SK-N-SH (cell line): ENCODE results near the gene VPS13A. TPM values are rescaled to one million over a fixed set of nuclear protein-coding genes. Genes with fewer than 3 reads are reported as not detected.

Source experiments
- CTCF ChIA-PET: fragments of 300-600, 350-600 bp; formaldehyde crosslinking; extraction: SDS; loops from one replicate; lab custom pipeline; 2021; lab: Yijun Ruan, JAX
- POLR2A ChIA-PET: fragments of 350-600 bp; sonication (Branson Sonifier 250); formaldehyde crosslinking; extraction: SDS; loops from one replicate; lab custom pipeline; 2020; ENCODE audit warnings: antibody characterized with exemption, inconsistent platforms; lab: Yijun Ruan, JAX
- DNase-seq: peaks from one replicate; pipeline ENCODE4 v3.0.0; 2012
- H2AFZ ChIP-seq: fragments of 200-600 bp; sonication (generic); 2 replicates; pipeline ENCODE4 v1.8.1; 2016; ENCODE audit warnings: antibody characterized with exemption, mild to moderate bottlenecking, low read depth
- H3F3A ChIP-seq: fragments of 200-600 bp; sonication (generic); replicated peaks from 2 replicates; pipeline ENCODE3; 2016; ENCODE audit warnings: antibody characterized with exemption, mild to moderate bottlenecking; ENCODE audit not compliant: insufficient read depth
- H3K27ac ChIP-seq, 2 experiments: fragments of 200-500 bp in 1 of 2; fragments of 200-600 bp in 1 of 2; sonication (Bioruptor generic) in 1 of 2; sonication (generic), shearing (Covaris generic) in 1 of 2; 2 replicates each; pipeline versions ENCODE4 v1.5.1 to v1.6.1; 2014 to 2016; ENCODE audit warnings: low read depth in 2 of 2, inconsistent platforms in 1 of 2, low read length in 1 of 2, mild to moderate bottlenecking in 1 of 2, mixed read lengths in 1 of 2
- H3K27me3 ChIP-seq: fragments of 200-600 bp; sonication (generic), shearing (Covaris generic); 2 replicates; pipeline ENCODE4 v1.6.1; 2016; ENCODE audit warnings: mixed run types; ENCODE audit not compliant: insufficient read depth
- H3K36me3 ChIP-seq, 2 experiments: fragments of 200-500 bp in 1 of 2; fragments of 200-600 bp in 1 of 2; sonication (Bioruptor generic) in 1 of 2; sonication (generic) in 1 of 2; replicated peaks in 1 of 2; 2 replicates each; pipeline versions ENCODE3 to v1.5.1; 2014 to 2016; ENCODE audit warnings: low read length in 1 of 2, mild to moderate bottlenecking in 1 of 2; ENCODE audit not compliant: insufficient read depth in 2 of 2, control insufficient read depth in 1 of 2
- H3K4me1 ChIP-seq, 2 experiments: fragments of 200-500 bp in 1 of 2; fragments of 200-600 bp in 1 of 2; sonication (Bioruptor generic) in 1 of 2; sonication (generic), shearing (Covaris generic) in 1 of 2; 2 replicates each; pipeline versions ENCODE4 v1.5.1 to v1.6.1; 2014 to 2016; ENCODE audit warnings: low read depth in 1 of 2, low read length in 1 of 2, mixed run types in 1 of 2; ENCODE audit not compliant: insufficient read depth in 2 of 2, control insufficient read depth in 1 of 2
- H3K4me2 ChIP-seq: fragments of 200-600 bp; sonication (generic), shearing (Covaris generic); 2 replicates; pipeline ENCODE4 v1.6.1; 2017; ENCODE audit warnings: mixed run types
- H3K4me3 ChIP-seq, 2 experiments: fragments of 200-500 bp in 1 of 2; fragments of 200-600 bp in 1 of 2; sonication (Bioruptor generic) in 1 of 2; sonication (generic), shearing (Covaris generic) in 1 of 2; 2 replicates each; pipeline versions ENCODE4 v1.5.1 to v1.8.1; 2014 to 2016; ENCODE audit warnings: low read depth in 2 of 2, inconsistent platforms in 1 of 2, low read length in 1 of 2, mild to moderate bottlenecking in 1 of 2, mixed read lengths in 1 of 2, moderate library complexity in 1 of 2
- H3K79me2 ChIP-seq: fragments of 200-600 bp; sonication (generic); 2 replicates; pipeline ENCODE4 v1.8.1; 2017; ENCODE audit warnings: mild to moderate bottlenecking; ENCODE audit not compliant: insufficient read depth
- H3K9ac ChIP-seq: fragments of 200-600 bp; sonication (generic); 2 replicates; pipeline ENCODE4 v1.6.1; 2017; ENCODE audit warnings: mixed run types
- H3K9me2 ChIP-seq: fragments of 200-600 bp; sonication (generic); 2 replicates; pipeline ENCODE4 v1.6.1; 2017; ENCODE audit warnings: mixed run types
- H3K9me3 ChIP-seq: fragments of 200-600 bp; sonication (generic); 2 replicates; pipeline ENCODE4 v1.6.1; 2017; ENCODE audit warnings: mixed run types, mild to moderate bottlenecking, moderate library complexity
- H4K20me1 ChIP-seq: fragments of 200-600 bp; sonication (generic); 2 replicates; pipeline ENCODE4 v1.6.1; 2017; ENCODE audit warnings: mild to moderate bottlenecking, mixed run types; ENCODE audit not compliant: insufficient read depth
- CHD2 ChIP-seq: fragments of 150-350 bp; IDR thresholded peaks from 2 replicates; pipeline ENCODE4 v1.6.1; 2018; ENCODE audit warnings: low read length; ENCODE audit not compliant: partially characterized antibody
- ELF1 ChIP-seq: IDR thresholded peaks from 2 replicates; pipeline ENCODE4 v1.4.0; 2012
- EP300 ChIP-seq, 2 experiments: IDR thresholded peaks; 2 replicates each; pipeline versions ENCODE4 v1.4.0 to v1.6.1; 2012; ENCODE audit warnings: borderline replicate concordance in 1 of 2, low read depth in 1 of 2, low read length in 1 of 2
- FOXJ3 ChIP-seq: sonication (generic); formaldehyde crosslinking; IDR thresholded peaks from 2 replicates; pipeline ENCODE4 v1.5.1; 2020; ENCODE audit warnings: mild to moderate bottlenecking, missing genetic modification reagents
- GATA2 ChIP-seq: sonication (generic); formaldehyde crosslinking; IDR thresholded peaks from 2 replicates; pipeline ENCODE4 v1.5.0; 2020; ENCODE audit warnings: mild to moderate bottlenecking, missing genetic modification reagents
- IRF3 ChIP-seq: fragments of 150-350 bp; IDR thresholded peaks from 2 replicates; pipeline ENCODE4 v1.6.1; 2016; ENCODE audit warnings: mild to moderate bottlenecking, low read depth, low read length
- JUND ChIP-seq: IDR thresholded peaks from 2 replicates; pipeline ENCODE4 v1.4.0; 2012
- NRF1 ChIP-seq: IDR thresholded peaks from 2 replicates; pipeline ENCODE4 v1.6.1; 2012; ENCODE audit warnings: low read depth, mild to moderate bottlenecking, low read length
- PBX3 ChIP-seq: IDR thresholded peaks from 2 replicates; pipeline ENCODE4; 2012
- RAD21 ChIP-seq: IDR thresholded peaks from 2 replicates; pipeline ENCODE4 v1.6.1; 2012; ENCODE audit warnings: mild to moderate bottlenecking, low read length
- RFX5 ChIP-seq: IDR thresholded peaks from 2 replicates; pipeline ENCODE4 v1.6.1; 2012; ENCODE audit warnings: mild to moderate bottlenecking, improper control_type of control experiment, low read length
- TCF12 ChIP-seq: IDR thresholded peaks from 2 replicates; pipeline ENCODE4 v1.4.0; 2012
- USF2 ChIP-seq: fragments of 150-350 bp; IDR thresholded peaks from 2 replicates; pipeline ENCODE4 v1.6.1; 2017; ENCODE audit warnings: antibody characterized with exemption, low read length, low read depth, borderline replicate concordance
- WGBS: methylation state at CpG from one replicate; pipeline ENCODE4 v1.1.6; 2017; ENCODE audit warnings: low lambda C conversion rate; 5-methylcytosine and 5-hydroxymethylcytosine counted together
- polyA plus RNA-seq, 3 experiments: library from polyadenylated mRNA; depleted of rRNA; stranded (reverse); fragments of >200 nt; gene quantifications; 2 replicates each; pipeline ENCODE4 v1.2.3, GENCODE V29; 2012
- TF ChIP-seq, protein P1 (sequence below): fragments of 200-600 bp; sonication (generic); IDR thresholded peaks from 2 replicates; pipeline ENCODE4 v1.6.1; 2017; ENCODE audit warnings: antibody characterized with exemption, mild to moderate bottlenecking, moderate library complexity

Gene VPS13A
- polyA plus RNA-seq, 1 of the 3 experiments (the other 2 are of a cell fraction) = 6.0 TPM

- no peak overlapping the region for H3K27ac ChIP-seq
- H3K4me3 ChIP-seq = no peak overlapping the region
- no peaks in the 10 kb centered on the region for H4K20me1 ChIP-seq
- H3K9ac ChIP-seq = no peak overlapping the region
- H3K27me3 ChIP-seq = no peaks in the 10 kb centered on the region
- WGBS = 86% methylated on average over 1 of the region's 1 CpG
- H3K4me2 ChIP-seq = no peak overlapping the region
- peaks cover 0 to 6% of the 10 kb centered on the region in 2 experiments; a peak in 1 of 4 replicates for H3K4me1 ChIP-seq
- no peaks in the 10 kb centered on the region for H3K36me3 ChIP-seq
- ChIA-PET POLR2A (no interaction called here), CTCF (interaction anchor here (1.1 to 12.0 kb wide), 3 partner anchors 8 to 14 kb away, joined by 4 to 147 read pairs (median 42); no protein-coding TSS in a partner anchor)
- no peaks in the 10 kb centered on the region for H3K9me2 ChIP-seq
- H2AFZ ChIP-seq = no peak overlapping the region
- H3K79me2 ChIP-seq = no peaks in the 10 kb centered on the region
- no peaks in the 10 kb centered on the region for H3F3A ChIP-seq
- no peaks in the 10 kb centered on the region for H3K9me3 ChIP-seq
- DNase-seq = no peak
- no peak for TF ChIP-seq EP300 (IDR thresholded peaks at IDR 0.05; ENCODE audit: borderline replicate concordance in 1 of 2, low read depth in 1 of 2, low read length in 1 of 2)
- no peak for TF ChIP-seq FOXJ3
- TF ChIP-seq PBX3 = no peak
- TF ChIP-seq ELF1 = no peak
- TF ChIP-seq NRF1 = no peak
- no peak for TF ChIP-seq JUND
- TF ChIP-seq USF2 = no peak
- TF ChIP-seq RAD21 = no peak
- no peak for TF ChIP-seq RFX5
- no peak for TF ChIP-seq CHD2
- no peak for TF ChIP-seq IRF3
- TF ChIP-seq TCF12 = no peak
- TF ChIP-seq, protein P1, sequence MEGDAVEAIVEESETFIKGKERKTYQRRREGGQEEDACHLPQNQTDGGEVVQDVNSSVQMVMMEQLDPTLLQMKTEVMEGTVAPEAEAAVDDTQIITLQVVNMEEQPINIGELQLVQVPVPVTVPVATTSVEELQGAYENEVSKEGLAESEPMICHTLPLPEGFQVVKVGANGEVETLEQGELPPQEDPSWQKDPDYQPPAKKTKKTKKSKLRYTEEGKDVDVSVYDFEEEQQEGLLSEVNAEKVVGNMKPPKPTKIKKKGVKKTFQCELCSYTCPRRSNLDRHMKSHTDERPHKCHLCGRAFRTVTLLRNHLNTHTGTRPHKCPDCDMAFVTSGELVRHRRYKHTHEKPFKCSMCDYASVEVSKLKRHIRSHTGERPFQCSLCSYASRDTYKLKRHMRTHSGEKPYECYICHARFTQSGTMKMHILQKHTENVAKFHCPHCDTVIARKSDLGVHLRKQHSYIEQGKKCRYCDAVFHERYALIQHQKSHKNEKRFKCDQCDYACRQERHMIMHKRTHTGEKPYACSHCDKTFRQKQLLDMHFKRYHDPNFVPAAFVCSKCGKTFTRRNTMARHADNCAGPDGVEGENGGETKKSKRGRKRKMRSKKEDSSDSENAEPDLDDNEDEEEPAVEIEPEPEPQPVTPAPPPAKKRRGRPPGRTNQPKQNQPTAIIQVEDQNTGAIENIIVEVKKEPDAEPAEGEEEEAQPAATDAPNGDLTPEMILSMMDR = no peak
- no peak for TF ChIP-seq GATA2
Observed at GRCh38 chr9:77447646-77448045, 270.3 kb downstream of the VPS13A start.
